ENCODE data around the gene AQP4. TPM values are rescaled to one million over a fixed set of nuclear protein-coding genes. Genes with fewer than 3 reads are reported as not detected.

AQP4 gene, protein sequence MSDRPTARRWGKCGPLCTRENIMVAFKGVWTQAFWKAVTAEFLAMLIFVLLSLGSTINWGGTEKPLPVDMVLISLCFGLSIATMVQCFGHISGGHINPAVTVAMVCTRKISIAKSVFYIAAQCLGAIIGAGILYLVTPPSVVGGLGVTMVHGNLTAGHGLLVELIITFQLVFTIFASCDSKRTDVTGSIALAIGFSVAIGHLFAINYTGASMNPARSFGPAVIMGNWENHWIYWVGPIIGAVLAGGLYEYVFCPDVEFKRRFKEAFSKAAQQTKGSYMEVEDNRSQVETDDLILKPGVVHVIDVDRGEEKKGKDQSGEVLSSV
- total RNA-seq = 3.2 TPM

DNA sequence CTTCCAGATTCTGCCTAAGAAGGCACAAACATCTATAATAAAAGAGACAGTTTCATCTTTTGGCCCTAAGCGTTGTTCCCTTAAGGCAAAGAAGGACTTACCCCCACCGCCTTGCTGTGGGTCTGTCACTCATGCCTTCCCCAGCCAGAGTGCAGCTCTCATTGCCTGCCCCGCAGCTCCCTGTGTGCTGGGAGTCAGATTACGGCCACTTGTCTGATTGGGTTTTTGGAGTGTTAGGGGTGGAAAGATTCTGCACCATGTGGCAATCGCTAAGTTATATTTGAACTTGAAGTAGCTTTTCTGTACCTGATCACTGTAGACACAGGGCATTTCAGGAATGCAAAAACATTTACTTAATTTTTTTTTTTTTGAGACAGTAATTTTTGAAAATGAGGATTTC is at the start of gene AQP4:
Gene AQP4, minus strand, starts transcription at position 151 of the 400 bp plus-strand sequence. Its CDS starts 18 bp downstream, at position 133.

All from camera-type eye (tissue), 1 donor.